ENCODE data around the gene C17orf114.

C17orf114 gene

GRCh38 chr17:4822835-4823234 is 20.7 kb upstream of the C17orf114 start:
- no peak for DNase-seq

GRCh38 chr17:4818276-4818675 is 16.1 kb upstream of the C17orf114 start:
- no peak for DNase-seq

DNA sequence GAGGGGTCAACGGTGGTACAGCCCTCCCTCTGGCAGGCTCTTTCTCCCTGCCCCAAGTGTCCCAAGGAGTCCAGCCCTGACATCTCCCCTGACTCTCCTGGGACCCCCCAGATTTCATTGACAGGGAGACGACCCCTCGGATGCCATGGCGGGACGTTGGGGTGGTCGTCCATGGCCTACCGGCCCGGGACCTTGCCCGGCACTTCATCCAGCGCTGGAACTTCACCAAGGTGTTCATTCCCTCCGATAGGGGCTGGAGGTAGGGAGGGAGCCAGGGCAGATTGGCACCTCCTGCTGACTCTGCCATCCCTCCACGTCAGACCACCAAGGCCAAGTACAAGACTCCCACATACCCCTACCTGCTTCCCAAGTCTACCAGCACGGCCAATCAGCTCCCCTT is 14.7 kb upstream of the C17orf114 start:
- DNase-seq, result no peak

DNA sequence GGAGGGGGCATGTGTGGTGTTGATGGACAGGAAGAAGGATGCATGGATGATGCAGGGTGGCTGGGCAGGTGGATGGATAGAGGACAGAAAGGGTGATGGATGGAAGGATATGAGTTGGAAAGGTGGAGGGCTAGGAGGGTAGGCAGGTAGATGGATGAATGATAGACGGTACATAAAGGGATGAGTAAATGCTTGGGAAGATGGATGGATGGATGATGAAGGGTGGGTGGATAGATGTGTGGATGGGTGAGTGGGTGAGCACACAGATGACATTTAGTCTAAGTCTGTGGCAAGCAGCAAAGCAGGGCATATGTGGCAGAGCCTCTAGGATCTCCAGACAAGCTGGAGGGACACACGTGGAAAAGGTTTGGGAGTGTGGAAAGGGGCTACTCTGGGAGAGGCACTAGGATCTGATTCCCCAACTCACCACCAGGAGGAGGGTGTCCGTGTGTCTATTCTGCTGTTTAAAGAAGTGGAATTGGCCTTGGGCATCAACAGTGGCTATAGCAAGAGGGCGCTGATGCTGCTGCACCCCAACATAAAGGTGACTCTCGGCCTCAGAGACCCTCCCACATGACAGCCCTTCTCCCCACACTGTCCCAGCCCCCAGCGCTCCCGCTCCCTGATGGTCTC is 13.0 kb upstream of the C17orf114 start:
- DNase-seq, result no peak

GRCh38 chr17:4812690-4813089 is 10.6 kb upstream of the C17orf114 start:
- no peak for DNase-seq

DNA sequence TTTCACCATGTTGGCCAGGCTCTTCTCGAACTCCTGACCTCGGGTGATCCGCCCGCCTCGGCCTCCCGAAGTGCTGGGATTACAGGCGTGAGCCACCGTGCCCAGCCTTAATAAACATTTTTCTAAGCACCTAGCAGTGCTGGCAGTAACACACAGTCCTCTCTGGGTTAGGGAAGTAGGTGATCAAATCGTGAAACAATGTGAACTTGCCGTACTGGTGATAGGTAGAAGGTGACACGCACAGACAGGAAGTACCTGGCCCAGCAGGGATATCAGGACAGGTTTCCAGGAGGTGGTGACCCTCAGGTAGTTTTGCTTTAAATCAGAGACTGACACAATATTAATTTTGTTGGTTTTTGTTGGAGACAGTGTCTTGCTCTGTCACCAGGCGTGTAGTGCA is 9.3 kb upstream of the C17orf114 start:
- DNase-seq, result no peak

DNA sequence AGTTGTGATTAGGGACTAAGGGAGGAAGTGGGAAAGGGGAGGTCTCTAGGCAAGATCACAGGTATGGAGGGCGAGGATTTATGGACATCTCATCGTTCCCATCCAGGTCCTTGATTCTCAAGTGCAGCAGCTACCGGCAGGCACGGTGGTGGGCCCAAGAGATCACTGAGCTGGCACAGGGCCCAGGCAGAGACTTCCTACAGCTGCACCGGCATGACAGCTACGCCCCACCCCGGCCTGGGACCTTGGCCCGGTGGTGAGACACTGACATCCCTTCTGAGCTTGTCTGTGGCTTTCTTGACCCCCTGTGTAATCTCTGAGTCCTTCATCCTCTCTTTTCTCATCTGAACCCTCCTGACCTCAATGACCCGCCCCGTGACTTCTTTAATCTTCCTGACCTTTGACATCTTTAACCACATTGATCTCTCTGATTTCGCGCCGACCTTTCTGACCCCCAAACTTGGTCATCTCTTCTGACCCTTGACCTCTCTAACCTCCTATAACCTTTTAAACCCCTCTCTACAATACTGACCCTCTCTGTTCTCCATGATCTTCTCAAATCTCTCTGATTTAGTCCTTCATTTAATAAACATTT is 8.7 kb upstream of the C17orf114 start:
- no peak for DNase-seq

DNA sequence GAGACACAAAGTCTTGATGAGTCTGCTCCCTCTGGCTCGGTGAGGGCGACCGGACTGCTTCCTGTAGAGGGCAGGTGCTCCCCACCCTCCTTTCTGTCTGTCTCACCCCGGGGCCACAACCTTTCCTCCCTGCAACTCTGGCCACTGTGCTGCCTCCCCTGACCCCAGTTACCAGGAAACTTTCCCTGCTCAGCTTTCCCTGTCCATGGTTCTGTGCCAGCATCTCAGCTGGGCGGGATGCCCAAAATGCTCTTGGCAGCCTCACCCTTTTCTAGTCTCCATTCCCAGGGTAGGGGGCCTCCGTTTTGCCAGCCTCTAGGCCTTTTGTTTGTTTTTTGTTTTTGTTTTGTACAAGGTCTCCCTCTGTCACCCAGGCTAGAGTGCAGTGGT is 6.2 kb upstream of the C17orf114 start:
- no peak for DNase-seq

- DNase-seq, result no peak
Observed at GRCh38 chr17:4807605-4808377, 5.7 kb upstream of the C17orf114 start.

- peak; percentile 43 for DNase-seq
Observed at GRCh38 chr17:4806777-4807604, 4.9 kb upstream of the C17orf114 start, which contains the start of gene PLD2. Gene PLD2 (plus strand): TSS chr17:4807152. CDS start chr17:4807773, 621 bp downstream.

DNA sequence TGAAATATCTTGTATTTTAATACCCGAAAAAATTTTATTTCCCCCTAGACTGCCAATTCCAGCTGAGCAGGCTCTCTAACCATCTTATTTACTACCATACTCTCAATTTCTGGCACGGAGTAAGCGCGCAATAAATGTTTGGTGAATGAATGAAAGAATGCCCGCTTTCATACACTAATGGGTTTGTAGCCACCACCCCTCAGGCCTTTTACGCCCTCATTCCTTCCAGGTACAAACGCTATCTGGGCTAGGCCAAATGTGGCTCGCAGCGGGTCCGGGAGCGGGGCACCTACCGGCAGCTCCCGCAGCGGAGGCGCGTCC is 4.3 kb upstream of the C17orf114 start:
- DNase-seq, result no peak

GRCh38 chr17:4800462-4801196 is 1.5 kb downstream of the C17orf114 start:
- DNase-seq, result no peak

- no peak for DNase-seq
Observed at GRCh38 chr17:4796552-4796920, 5.6 kb downstream of the C17orf114 start.

DNA sequence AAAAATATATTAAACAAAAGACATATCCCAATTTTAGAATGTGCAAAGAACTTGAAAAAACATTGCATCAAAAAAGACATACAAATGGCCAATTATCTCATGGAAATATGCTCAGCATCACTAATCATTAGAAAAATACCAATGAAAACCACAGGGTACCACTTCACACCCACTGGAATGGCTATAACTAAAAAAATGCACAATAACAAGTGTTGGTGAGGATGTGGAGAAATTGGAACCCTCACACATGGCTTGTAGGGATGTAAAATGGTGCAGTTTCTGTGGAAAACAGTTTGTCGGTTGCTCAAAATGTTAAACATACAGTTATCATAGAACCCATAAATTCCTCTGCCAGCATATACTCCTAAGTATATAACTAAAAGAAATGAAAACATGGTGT is 7.0 kb downstream of the C17orf114 start:
- DNase-seq, result no peak

- no peak for DNase-seq
Observed at GRCh38 chr17:4790705-4791088, 11.4 kb downstream of the C17orf114 start.

DNA sequence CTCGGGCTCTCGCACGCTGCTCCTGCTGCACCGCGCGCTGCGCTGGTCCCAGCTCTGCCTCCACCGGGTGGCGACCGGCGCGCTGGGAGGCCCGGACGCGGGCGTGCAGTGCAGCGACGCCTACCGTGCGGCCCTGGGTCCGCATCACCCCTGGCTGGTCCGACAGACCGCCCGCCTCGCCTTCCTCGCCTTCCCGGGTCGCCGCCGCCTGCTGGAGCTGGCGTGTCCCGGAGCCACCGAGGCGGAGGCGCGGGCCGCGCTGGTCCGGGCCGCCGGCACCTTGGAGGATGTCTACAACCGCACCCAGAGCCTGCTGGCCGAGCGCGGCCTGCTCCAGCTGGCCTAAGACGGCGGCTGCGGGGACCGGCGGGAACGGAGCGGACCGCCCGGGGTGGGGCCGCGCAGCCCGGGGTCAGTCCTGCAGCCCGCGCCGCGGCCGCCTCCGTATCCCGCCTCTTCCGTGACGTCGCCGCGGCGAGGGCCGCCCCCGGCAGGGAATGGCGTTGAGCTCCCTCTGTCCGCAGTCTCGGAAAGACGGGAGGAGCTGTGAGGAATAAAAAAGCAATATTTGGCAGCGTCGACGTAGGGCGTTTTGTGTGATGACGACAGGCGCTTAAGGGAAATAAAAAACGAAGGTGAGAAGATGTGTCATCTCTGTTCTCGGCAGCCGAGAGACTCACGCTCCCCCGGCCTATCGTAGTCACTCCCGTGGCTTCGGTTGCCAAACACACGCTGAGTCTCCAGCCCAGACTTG is 12.0 kb downstream of the C17orf114 start:
- peak; percentile 30 for DNase-seq

- no peak for DNase-seq
Observed at GRCh38 chr17:4789701-4789950, 12.5 kb downstream of the C17orf114 start.

DNA sequence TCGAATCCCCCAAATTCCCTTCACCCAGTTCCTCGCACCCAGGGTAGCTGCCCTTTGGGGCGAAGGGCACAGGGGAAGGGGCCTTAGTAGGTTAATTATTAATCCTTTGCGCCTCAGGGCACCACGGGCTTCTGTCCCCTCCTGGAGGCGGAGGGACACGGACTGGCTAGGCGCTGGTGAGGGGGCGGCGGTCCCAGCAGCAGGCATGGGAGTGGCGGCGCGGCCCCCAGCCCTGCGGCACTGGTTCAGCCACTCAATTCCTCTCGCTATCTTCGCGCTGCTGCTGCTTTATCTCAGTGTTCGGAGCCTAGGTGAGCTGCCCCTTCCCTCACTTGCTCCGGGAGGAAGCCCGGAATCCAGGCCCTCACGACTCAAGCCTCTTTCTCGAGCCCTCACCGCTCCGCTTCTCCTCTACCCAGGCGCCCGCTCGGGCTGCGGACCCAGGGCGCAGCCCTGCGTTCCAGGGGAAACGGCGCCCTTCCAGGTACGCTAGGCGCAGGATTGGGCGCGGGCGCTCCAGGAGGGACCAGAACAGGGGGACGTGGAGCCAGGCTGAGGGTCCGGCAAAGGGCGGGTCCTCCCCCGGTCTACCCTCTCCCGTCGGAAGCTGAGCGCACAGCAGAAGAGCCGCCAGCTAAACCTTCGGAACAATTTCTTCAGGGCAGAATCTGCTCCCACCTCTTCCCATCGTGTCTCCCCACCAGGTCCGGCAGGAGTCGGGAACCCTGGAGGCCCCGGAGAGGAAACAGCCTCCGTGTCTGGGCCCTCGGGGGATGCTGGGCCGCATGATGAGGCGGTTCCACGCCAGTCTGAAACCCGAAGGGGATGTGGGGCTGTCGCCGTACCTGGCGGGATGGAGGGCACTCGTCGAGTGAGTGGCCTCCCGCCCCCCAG is 13.1 kb downstream of the C17orf114 start, which contains the start of gene GLTPD2:
TSS of gene GLTPD2 (plus strand) at position 158 of the 894 bp plus-strand sequence. CDS start at position 206, 48 bp downstream.
- DNase-seq, result no peak

DNA sequence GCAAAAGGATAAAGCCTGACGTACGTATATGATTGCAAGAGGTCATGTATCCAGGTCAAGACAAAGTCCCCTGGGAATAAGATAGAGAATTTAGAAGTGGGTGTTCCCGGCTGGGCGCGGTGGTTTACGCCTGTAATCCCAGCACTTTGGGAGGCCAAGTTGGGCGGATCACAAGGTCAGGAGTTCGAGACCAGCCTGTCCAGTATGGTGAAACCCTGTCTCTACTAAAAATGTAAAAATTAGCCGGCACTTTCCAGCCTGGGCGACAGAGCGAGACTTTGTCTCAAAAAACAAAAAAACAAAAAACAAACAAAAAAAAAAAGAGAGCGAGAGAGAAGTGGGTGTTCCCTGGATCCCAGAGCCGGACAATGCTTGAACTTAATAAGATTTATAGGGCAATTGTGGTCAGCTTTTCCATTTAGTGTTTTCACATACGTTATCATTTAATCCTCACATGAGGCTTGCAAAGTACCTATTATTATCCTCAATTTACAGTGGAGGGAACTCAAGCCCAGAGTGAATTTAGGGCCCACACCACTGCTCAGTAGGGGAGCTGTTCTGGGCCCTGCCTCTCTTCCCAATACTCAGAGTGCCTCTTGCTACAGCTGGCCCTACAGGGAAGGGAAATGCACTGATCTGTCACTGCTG is 13.8 kb downstream of the C17orf114 start:
- DNase-seq, result no peak

DNA sequence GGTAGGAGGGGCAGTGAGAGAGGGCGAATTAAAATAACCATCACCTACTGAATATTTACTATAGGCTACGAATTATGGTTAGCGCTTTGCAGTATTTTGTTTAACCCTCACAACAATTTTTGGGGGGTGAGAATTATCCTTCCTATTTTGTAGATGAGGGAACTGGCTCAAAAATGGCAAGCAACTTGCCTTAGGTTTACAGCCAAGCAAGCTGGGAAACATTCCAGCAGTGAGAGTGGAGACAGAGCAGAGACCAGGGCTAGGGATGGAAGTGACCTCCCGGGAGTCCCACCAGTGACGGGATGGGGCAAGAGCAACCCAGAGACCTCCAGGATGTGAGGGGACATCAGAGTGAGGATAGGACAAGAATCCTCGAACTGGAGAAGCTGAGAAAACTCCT is 15.6 kb downstream of the C17orf114 start:
- no peak for DNase-seq

DNA sequence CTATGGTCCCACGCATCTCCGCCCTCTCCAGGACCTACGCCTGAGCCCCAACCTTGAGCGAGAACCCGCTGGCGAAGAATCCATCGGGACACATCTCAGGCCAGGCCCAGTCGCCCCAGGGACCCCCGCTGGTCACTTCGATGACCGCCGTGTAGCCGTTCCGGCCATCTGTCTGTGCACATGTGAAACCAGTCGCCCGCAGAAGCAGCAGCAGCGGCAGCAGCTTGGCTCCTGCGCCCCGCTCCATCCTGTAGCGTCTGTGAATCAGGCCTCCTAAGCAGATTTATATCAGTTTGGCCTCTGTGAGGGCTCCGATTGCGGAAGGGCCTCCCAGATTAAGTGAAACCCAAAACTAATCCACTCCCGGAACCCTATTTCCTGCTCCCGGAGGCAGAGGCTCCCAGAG is 16.0 kb downstream of the C17orf114 start, which contains the start of gene VMO1:
TSS of gene VMO1 (minus strand) at position 259 of the 406 bp plus-strand sequence. CDS start at position 247, 12 bp downstream.
- DNase-seq, result no peak
